HT1080 (cell line): ENCODE data around the gene TSHZ1. TPM values are rescaled to one million over a fixed set of nuclear protein-coding genes. Genes with fewer than 3 reads are reported as not detected.

Experiments
- DNase-seq: peaks from one replicate; pipeline ENCODE4 v3.0.0-alpha.2; 2015; ENCODE audit warnings: low read depth
- total RNA-seq: library from RNA; depleted of rRNA; stranded (reverse); fragments of >200 nt; shearing (Covaris generic); gene quantifications from 2 replicates; pipeline ENCODE4 v1.2.3, GENCODE V29; 2014

TSHZ1 gene
- total RNA-seq, 1 experiment from 2014 or later: 11.8 TPM

GRCh38 chr18:75220551-75221355 is 10.2 kb downstream of the TSHZ1 start:
- DNase-seq: no peak

- DNase-seq: no peak
Observed at GRCh38 chr18:75221397-75221796, 10.8 kb downstream of the TSHZ1 start.

GRCh38 chr18:75221897-75222296 is 11.3 kb downstream of the TSHZ1 start:
- no peak for DNase-seq

- DNase-seq: no peak
Observed at GRCh38 chr18:75222407-75222806, 11.8 kb downstream of the TSHZ1 start.

- no peak for DNase-seq
Observed at GRCh38 chr18:75223687-75224347, 13.2 kb downstream of the TSHZ1 start.

GRCh38 chr18:75226286-75226955 is 15.8 kb downstream of the TSHZ1 start:
- no peak for DNase-seq

GRCh38 chr18:75226956-75227316 is 16.3 kb downstream of the TSHZ1 start:
- DNase-seq: no peak

GRCh38 chr18:75227535-75228296 is 17.1 kb downstream of the TSHZ1 start:
- DNase-seq: no peak

GRCh38 chr18:75228967-75229366 is 18.4 kb downstream of the TSHZ1 start:
- DNase-seq: no peak

- no peak for DNase-seq
Observed at GRCh38 chr18:75229437-75229836, 18.8 kb downstream of the TSHZ1 start.

- no peak for DNase-seq
Observed at GRCh38 chr18:75230163-75231052, 19.8 kb downstream of the TSHZ1 start.

GRCh38 chr18:75231053-75231406 is 20.4 kb downstream of the TSHZ1 start:
- no peak for DNase-seq

- no peak for DNase-seq
Observed at GRCh38 chr18:75234901-75235300, 24.3 kb downstream of the TSHZ1 start.

GRCh38 chr18:75235896-75236295 is 25.3 kb downstream of the TSHZ1 start:
- no peak for DNase-seq

GRCh38 chr18:75238100-75238499 is 27.5 kb downstream of the TSHZ1 start:
- no peak for DNase-seq

GRCh38 chr18:75238786-75239185 is 28.2 kb downstream of the TSHZ1 start:
- no peak for DNase-seq

GRCh38 chr18:75240433-75240832 is 29.8 kb downstream of the TSHZ1 start:
- DNase-seq: no peak

GRCh38 chr18:75241705-75242104 is 31.1 kb downstream of the TSHZ1 start:
- no peak for DNase-seq

GRCh38 chr18:75244351-75245313 is 34.0 kb downstream of the TSHZ1 start:
- no peak for DNase-seq
